Activated gamma-delta T cell treated with Interleukin-2 at 50 U/mL for 16 hours (primary cell): ENCODE results near the gene GLRB.
"Not testable (repeated sequence)": the region's sequence is repeated elsewhere in the genome, so short reads cannot be mapped to it uniquely, and the experiment has no call there.

Source experiments
- DNase-seq: peaks from one replicate; pipeline ENCODE4 v3.0.0-alpha.2; 2020

The GLRB gene

GRCh38 chr4:157141976-157142375 lies 66.0 kb downstream of the GLRB start:
- no peak for DNase-seq

GRCh38 chr4:157143369-157143768 lies 67.4 kb downstream of the GLRB start:
- no peak for DNase-seq

DNA sequence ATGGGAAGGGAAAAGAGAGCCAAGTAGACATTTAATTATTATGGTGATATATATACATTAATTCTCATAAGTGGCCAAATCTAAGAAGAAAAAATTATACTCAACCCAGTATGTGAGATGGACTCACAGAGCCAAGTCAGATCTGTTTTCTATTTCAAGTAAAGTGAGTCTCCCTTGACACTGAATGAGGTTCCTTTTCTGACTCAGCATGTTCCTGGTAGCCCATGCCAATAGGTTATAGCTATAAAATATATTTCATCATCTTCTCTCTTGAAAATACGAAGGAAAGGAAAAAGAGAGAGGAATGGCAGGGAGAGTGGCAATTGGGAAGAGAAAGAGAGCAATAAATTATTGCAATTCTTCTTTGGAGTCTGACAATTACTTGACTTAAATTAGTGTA lies 75.8 kb downstream of the GLRB start:
- DNase-seq = no peak

DNA sequence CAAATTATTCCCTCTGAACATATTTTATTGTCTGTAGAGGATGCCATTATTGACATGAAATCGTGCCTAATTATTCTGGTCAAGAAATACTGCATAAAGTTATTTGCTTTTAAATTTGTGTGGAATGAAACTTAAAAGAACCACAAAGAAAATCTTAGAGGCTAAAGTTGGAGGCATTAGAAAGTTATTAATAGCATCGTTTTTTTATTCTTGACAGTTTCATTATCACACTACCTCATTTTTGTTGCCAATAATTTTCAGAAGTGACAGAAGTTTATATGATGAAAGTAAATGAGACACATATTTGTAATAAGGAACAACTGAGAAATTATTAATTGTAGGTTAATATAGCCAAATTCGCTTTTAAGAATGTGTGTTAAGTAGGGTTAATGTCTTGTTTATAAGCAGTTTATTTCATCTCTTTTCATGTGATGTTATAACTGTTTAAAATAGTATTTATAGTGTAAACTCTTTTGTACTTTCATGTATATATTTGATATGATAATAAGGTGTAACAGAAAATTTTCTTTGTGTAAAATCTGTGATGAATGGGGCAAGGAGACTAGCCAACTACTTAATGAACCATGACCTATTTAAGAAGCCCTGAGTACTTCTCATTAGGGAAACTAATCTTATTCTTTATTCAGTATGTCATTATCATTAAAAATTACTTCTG lies 90.1 kb downstream of the GLRB start:
- DNase-seq = no peak

GRCh38 chr4:157170321-157170720 lies 94.4 kb downstream of the GLRB start:
- DNase-seq = no peak

GRCh38 chr4:157172011-157172410 lies 96.1 kb downstream of the GLRB start:
- no peak for DNase-seq

DNA sequence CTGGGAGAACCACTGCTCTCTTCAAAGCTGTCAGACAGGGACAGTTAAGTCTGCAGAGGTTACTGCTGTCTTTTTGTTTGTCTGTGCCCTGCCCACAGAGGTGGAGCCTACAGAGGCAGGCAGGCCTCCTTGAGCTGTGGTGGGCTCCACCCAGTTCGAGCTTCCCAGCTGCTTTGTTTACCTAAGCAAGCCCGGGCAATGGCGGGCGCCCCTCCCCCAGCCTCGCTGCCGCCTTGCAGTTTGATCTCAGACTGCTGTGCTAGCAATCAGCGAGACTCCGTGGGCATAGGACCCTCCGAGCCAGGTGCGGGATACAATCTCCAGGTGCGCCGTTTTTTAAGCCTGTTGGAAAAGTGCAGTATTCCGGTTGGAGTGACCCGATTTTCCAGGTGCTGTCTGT lies 104.3 kb downstream of the GLRB start:
- not testable (repeated sequence) for DNase-seq

DNA sequence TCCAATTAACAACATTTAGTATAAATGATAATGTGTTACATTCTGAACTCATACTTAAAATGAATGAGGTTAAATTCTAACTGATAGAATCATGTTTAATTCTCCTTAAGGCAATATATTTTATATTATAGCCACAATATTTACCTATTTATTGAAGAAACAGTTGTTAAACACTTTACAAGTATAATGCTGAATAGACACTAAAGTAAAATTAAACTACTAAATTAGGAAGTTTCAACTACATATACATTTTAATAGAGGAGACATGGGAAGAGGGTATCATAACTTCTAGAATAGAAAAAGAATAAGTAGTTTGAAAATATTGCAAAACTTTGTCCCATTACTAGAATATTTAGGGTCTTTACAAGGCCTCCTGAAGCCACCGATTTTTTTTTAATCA lies 108.3 kb downstream of the GLRB start:
- DNase-seq = no peak

DNA sequence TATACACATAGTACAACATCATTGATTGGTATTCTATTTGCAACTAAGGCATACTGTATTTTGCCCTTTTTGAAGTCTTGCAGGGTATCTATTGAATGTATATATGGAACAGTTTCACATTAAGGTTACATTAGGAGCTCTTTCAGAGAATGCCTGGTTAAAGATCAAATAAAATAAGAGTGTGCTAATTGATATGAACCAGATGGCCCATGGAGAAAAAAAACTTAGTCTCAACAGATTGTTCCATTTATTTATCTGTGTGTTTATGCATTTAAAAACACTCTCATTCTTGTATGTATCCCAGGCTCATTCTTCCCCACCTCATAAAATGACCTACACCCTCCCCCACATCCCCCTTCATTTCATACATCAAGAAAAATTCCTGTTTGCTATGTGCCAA lies 109.4 kb downstream of the GLRB start:
- DNase-seq = no peak

- no peak for DNase-seq
These were observed 119.4 kb downstream of the GLRB start for GRCh38 chr4:157195374-157195773.

DNA sequence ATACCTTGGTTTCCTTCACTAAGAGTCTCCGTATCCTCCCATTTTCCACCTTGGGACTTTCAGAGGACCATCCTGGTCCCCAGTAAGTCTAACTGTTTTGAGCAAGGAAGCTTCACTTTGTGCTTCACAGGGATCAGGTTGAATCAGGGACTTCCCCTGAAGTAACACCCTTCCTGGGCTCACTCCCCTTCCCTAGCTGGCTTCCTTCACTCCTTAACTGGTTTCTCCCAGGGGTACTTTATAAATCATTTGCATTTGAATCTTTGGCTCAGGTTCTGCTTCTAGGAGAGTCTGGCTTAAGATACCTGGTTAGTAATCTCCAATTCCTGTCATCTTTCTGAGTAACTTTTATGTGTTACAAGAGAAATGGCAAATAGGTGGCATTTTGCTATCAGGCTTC lies 120.1 kb downstream of the GLRB start:
- no peak for DNase-seq

- no peak for DNase-seq
These were observed 128.8 kb downstream of the GLRB start for GRCh38 chr4:157204634-157205244.

- no peak for DNase-seq
These were observed 141.8 kb downstream of the GLRB start for GRCh38 chr4:157217708-157218107.

DNA sequence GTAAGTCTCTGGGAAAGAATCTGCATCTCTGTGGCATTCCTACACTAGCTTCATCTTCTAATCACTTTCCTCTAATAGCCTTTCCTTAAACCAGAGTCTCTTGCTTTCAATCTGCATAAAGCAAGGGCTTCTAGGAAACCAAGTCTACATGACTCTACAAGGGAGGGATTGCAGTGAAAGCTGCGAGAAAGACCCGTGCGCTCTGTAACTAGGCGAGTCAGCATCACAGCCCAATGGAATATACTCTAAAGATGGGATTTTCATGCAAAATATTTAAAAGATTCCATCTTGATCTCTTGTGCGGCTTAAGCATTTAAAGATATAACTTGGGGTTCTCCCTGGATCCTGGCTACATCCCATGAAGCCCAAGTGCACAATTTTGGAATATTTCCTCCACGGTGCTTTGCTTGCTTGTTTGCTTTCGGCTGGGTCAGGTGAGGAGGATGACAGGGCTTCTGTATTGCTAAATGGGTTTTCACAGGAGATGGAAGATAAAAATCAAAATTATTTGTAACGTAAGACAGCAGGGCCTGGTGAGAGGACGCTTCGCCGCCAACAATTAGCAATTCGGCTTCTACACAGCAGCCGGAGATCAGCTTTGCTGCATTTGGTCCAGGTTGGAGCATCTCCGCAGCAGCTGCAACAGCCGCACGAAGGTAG lies 143.9 kb downstream of the GLRB start:
- DNase-seq = no peak

GRCh38 chr4:157220371-157220881 lies 144.5 kb downstream of the GLRB start, which contains the start of gene GRIA2:
TSS of gene GRIA2 (plus strand) at chr4:157220728. CDS start at chr4:157221043, 315 bp downstream.
- no peak for DNase-seq

DNA sequence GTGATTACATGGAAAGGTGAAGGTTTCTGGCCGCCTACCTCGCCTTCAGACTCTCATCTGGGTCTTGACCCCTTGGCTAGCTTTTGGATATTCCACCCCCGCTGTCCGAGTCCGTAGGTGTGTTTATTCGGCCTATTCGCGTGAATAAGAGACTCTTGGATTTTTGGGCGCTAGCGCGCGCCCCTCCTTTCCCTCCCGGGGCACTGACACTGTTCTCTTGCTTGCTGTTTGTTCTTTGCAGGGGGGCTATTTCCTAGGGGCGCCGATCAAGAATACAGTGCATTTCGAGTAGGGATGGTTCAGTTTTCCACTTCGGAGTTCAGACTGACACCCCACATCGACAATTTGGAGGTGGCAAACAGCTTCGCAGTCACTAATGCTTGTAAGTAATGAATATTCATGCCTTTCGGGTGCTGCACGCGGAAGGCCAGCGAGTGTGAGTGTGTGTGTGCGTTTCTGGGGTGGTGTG lies 145.5 kb downstream of the GLRB start:
- DNase-seq = no peak
